ENCODE results near the gene TMEM54. TPM values are rescaled to one million over a fixed set of nuclear protein-coding genes. Genes with fewer than 3 reads are reported as not detected.

Gene TMEM54
- total and polyA plus RNA-seq, 2 experiments from 2014 or later = 33.7 to 60.4 TPM

- Histone ChIP-seq H3K27me3 (replicated peaks; ENCODE audit: insufficient read depth) (no peaks in the 10 kb centered on the region), H3F3A (ENCODE audit: insufficient read depth) (no peaks in the 10 kb centered on the region; the same call in 1 of the 2 replicates), H3K36me3 (ENCODE audit: low read depth) (no peaks in the 10 kb centered on the region), H3K4me3 (no peak overlapping the region), H3K4me2 (ENCODE audit: unreplicated experiment) (no peak overlapping the region), H4K20me1 (ENCODE audit: insufficient read depth) (no peaks in the 10 kb centered on the region), H3K9me2 (ENCODE audit: insufficient read depth) (no peaks in the 10 kb centered on the region), H3K27ac (no peak overlapping the region), H3K79me2 (ENCODE audit: insufficient read depth) (no peaks in the 10 kb centered on the region), H3K4me1 (ENCODE audit: insufficient read depth) (no peaks in the 10 kb centered on the region; the same call in 1 of the 2 replicates), H3K9ac (no peak overlapping the region), H3K9me3 (ENCODE audit: low read depth) (no peaks in the 10 kb centered on the region), H2AFZ (no peak overlapping the region)
- TF ChIP-seq EZH2phosphoT487 (IDR thresholded peaks at IDR 0.05; ENCODE audit: insufficient read depth, low read depth) (no peak), EZH2 (IDR thresholded peaks at IDR 0.05; ENCODE audit: insufficient read depth, poor library complexity, severe bottlenecking) (no peak)
- in situ Hi-C loops (cut with MboI) = no loop called here
- WGBS, 2 experiments (ENCODE audit: low coverage in 1 of 2, low lambda C conversion rate in 2 of 2, missing lambda C conversion rate in 2 of 2) = 90 to 94% methylated on average over 9 of the region's 9 CpGs
- DNase-seq = no peak
These were observed 32.3 kb downstream of the TMEM54 start for GRCh38 chr1:32868806-32869455.

- TF ChIP-seq EZH2 (IDR thresholded peaks at IDR 0.05; ENCODE audit: insufficient read depth, poor library complexity, severe bottlenecking) (no peak), EZH2phosphoT487 (IDR thresholded peaks at IDR 0.05; ENCODE audit: insufficient read depth, low read depth) (no peak)
- Histone ChIP-seq H4K20me1 (ENCODE audit: insufficient read depth) (no peaks in the 10 kb centered on the region), H3K4me3 (no peak overlapping the region), H3K9ac (no peak overlapping the region), H3K36me3 (ENCODE audit: low read depth) (no peaks in the 10 kb centered on the region), H3K27ac (no peak overlapping the region), H2AFZ (no peak overlapping the region), H3K27me3 (replicated peaks; ENCODE audit: insufficient read depth) (no peaks in the 10 kb centered on the region), H3K79me2 (ENCODE audit: insufficient read depth) (no peaks in the 10 kb centered on the region), H3K9me2 (ENCODE audit: insufficient read depth) (no peaks in the 10 kb centered on the region), H3K4me2 (ENCODE audit: unreplicated experiment) (no peak overlapping the region), H3K9me3 (ENCODE audit: low read depth) (no peaks in the 10 kb centered on the region), H3F3A (ENCODE audit: insufficient read depth) (no peaks in the 10 kb centered on the region; the same call in 1 of the 2 replicates), H3K4me1 (ENCODE audit: insufficient read depth) (no peaks in the 10 kb centered on the region; the same call in 1 of the 2 replicates)
- in situ Hi-C loops (cut with MboI) = no loop called here
- 89 to 95% methylated on average over 11 to 13 of the region's 13 CpGs for WGBS, 2 experiments (ENCODE audit: low coverage in 1 of 2, low lambda C conversion rate in 2 of 2, missing lambda C conversion rate in 2 of 2)
- DNase-seq = no peak
These were observed 33.1 kb downstream of the TMEM54 start for GRCh38 chr1:32868085-32868484.

- Histone ChIP-seq H3K9ac (no peak overlapping the region), H3K36me3 (ENCODE audit: low read depth) (no peaks in the 10 kb centered on the region), H3K4me2 (ENCODE audit: unreplicated experiment) (no peak overlapping the region), H3K9me2 (ENCODE audit: insufficient read depth) (no peaks in the 10 kb centered on the region), H3F3A (ENCODE audit: insufficient read depth) (no peaks in the 10 kb centered on the region; the same call in 1 of the 2 replicates), H3K4me1 (ENCODE audit: insufficient read depth) (no peaks in the 10 kb centered on the region; the same call in 1 of the 2 replicates), H3K27me3 (replicated peaks; ENCODE audit: insufficient read depth) (no peaks in the 10 kb centered on the region), H3K4me3 (no peak overlapping the region), H3K27ac (no peak overlapping the region), H3K79me2 (ENCODE audit: insufficient read depth) (no peaks in the 10 kb centered on the region), H3K9me3 (ENCODE audit: low read depth) (no peaks in the 10 kb centered on the region), H2AFZ (no peak overlapping the region), H4K20me1 (ENCODE audit: insufficient read depth) (no peaks in the 10 kb centered on the region)
- in situ Hi-C loops (cut with MboI) = no loop called here
- TF ChIP-seq EZH2 (IDR thresholded peaks at IDR 0.05; ENCODE audit: insufficient read depth, poor library complexity, severe bottlenecking) (no peak), EZH2phosphoT487 (IDR thresholded peaks at IDR 0.05; ENCODE audit: insufficient read depth, low read depth) (no peak)
- WGBS, 2 experiments (ENCODE audit: low coverage in 1 of 2, low lambda C conversion rate in 2 of 2, missing lambda C conversion rate in 2 of 2) = 92 to 93% methylated on average over 7 of the region's 7 CpGs
- no peak for DNase-seq
These were observed 33.5 kb downstream of the TMEM54 start for GRCh38 chr1:32867671-32868070.

- in situ Hi-C loops (cut with MboI) = no loop called here
- no peaks in the 10 kb centered on the region for H3K36me3 ChIP-seq (ENCODE audit: low read depth)
- no peaks in the 10 kb centered on the region for H3K9me3 ChIP-seq (ENCODE audit: low read depth)
- no peaks in the 10 kb centered on the region for H3K9me2 ChIP-seq (ENCODE audit: insufficient read depth)
- no peak overlapping the region for H3K27ac ChIP-seq
- WGBS, 2 experiments (ENCODE audit: low coverage in 1 of 2, low lambda C conversion rate in 2 of 2, missing lambda C conversion rate in 2 of 2) = 78 to 81% methylated on average over 5 of the region's 5 CpGs
- H3K4me3 ChIP-seq = no peak overlapping the region
- no peaks in the 10 kb centered on the region for H3K27me3 ChIP-seq (replicated peaks; ENCODE audit: insufficient read depth)
- H3K4me1 ChIP-seq (ENCODE audit: insufficient read depth) = no peaks in the 10 kb centered on the region; the same call in 1 of the 2 replicates
- no peaks in the 10 kb centered on the region for H3K79me2 ChIP-seq (ENCODE audit: insufficient read depth)
- no peak overlapping the region for H3K9ac ChIP-seq
- H3F3A ChIP-seq (ENCODE audit: insufficient read depth) = no peaks in the 10 kb centered on the region; the same call in 1 of the 2 replicates
- no peaks in the 10 kb centered on the region for H4K20me1 ChIP-seq (ENCODE audit: insufficient read depth)
- H2AFZ ChIP-seq = no peak overlapping the region
- no peak overlapping the region for H3K4me2 ChIP-seq (ENCODE audit: unreplicated experiment)
- no peak for TF ChIP-seq EZH2phosphoT487 (IDR thresholded peaks at IDR 0.05; ENCODE audit: insufficient read depth, low read depth)
- TF ChIP-seq EZH2 (IDR thresholded peaks at IDR 0.05; ENCODE audit: insufficient read depth, poor library complexity, severe bottlenecking) = no peak
- DNase-seq = no peak
These were observed 34.0 kb downstream of the TMEM54 start for GRCh38 chr1:32867151-32867550.
